ENCODE results near the gene MED26. TPM values are rescaled to one million over a fixed set of nuclear protein-coding genes. Genes with fewer than 3 reads are reported as not detected.

The MED26 gene
- total and polyA plus RNA-seq, 10 of the 15 experiments (the other 5 are each of a cell fraction or from before 2014, with no cell fraction given), result 1.1 to 21.4 (median 9.7) TPM

DNA sequence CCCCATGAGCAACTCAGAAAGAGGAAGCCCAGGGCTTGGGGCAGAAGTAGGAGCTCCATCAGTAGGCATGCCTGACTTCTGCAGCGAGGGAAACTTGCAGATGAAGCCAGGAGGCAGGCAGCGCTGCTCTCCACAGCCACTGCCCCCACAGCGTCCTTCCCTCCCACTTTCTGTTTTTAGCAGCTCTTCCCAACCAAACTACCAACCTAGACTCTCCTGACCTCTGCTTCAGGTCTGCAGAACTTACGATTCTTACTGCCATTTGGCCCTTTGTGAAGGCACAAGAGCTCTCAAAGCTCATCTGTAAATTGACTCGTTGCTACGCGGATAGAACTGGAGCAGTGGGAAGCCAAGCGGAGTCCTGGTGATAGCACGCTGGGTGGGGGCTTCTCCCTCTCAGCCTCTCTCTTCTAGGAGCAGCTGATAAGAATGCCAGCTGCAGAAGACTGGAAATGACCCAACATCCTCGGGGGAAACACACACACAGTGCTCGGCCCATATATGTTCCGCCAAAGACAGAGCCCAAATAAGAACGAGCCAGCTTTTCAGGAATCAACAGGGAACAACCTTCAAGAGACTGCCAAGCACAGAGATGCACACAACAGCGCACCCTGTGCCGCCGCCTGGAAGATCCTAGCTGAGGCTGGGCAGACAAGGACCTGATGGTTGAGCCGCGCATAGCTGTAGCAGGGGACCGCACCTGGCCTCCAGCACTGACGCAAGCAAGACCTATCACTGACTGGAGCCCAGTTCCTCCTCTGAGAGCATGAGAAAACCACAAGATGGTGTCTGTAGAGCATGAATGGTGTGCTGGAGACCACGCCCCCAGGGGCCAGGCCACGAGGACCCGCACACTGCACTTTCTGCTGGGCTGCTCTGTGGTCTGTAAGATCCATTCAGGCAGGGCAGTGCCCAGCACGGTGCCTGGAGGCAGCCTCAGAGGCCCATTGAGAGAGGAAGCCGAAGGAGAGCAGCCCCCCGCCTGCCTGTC lies 39.9 kb downstream of the MED26 start (continued):
- TF ChIP-seq HCFC1 (IDR thresholded peaks at IDR 0.05; ENCODE audit: low read length) (0 out of 2 replicates have a peak, but pooled peaks have one; percentile 11), IKZF1 (conservative IDR thresholded peaks at IDR 0.05) (peak; percentile 73), IKZF2 (IDR thresholded peaks at IDR 0.05) (peak in 1 of 2 experiments; percentile 50; a peak in 2 of 4 replicates), KDM1A (IDR thresholded peaks at IDR 0.05; ENCODE audit: borderline replicate concordance) (no peak), YBX1 (IDR thresholded peaks at IDR 0.05) (no peak), POLR2A (IDR thresholded peaks at IDR 0.05; ENCODE audit: low read depth, low read length) (peak; percentile 92), SMC3 (IDR thresholded peaks at IDR 0.05; ENCODE audit: borderline replicate concordance, low read length) (0 out of 2 replicates have a peak, but pooled peaks have one; percentile 10), BRCA1 (IDR thresholded peaks at IDR 0.05; ENCODE audit: low read depth, low read length) (no peak), RCOR1 (conservative IDR thresholded peaks at IDR 0.05; ENCODE audit: low read depth, low read length) (no peak), NFIC (IDR thresholded peaks at IDR 0.05; ENCODE audit: low read depth, low read length) (no peak), GABPA (IDR thresholded peaks at IDR 0.05; ENCODE audit: low read depth) (no peak), DPF2 (IDR thresholded peaks at IDR 0.05) (peak; percentile 59; the same call in 1 of the 2 replicates), TCF3 (IDR thresholded peaks at IDR 0.05; ENCODE audit: borderline replicate concordance, insufficient read depth, low read depth, low read length) (peak; percentile 92), TAF1 (IDR thresholded peaks at IDR 0.05; ENCODE audit: borderline replicate concordance, low read depth, low read length) (peak; percentile 90), SP1 (IDR thresholded peaks at IDR 0.05; ENCODE audit: low read depth, low read length) (peak; percentile 18), MYC (IDR thresholded peaks at IDR 0.05; ENCODE audit: insufficient read depth, insufficient read length, insufficient replicate concordance, low read length, severe bottlenecking) (peak; percentile 82), NFYB (IDR thresholded peaks at IDR 0.05; ENCODE audit: insufficient read depth, low read depth, low read length) (peak; percentile 62; the same call in 1 of the 2 replicates), JUNB (IDR thresholded peaks at IDR 0.05) (no peak), CHD1 (IDR thresholded peaks at IDR 0.05; ENCODE audit: low read depth, low read length) (peak; percentile 68; the same call in 1 of the 2 replicates), CBX3 (IDR thresholded peaks at IDR 0.05; ENCODE audit: borderline replicate concordance, low read depth) (no peak), CHD2 (IDR thresholded peaks at IDR 0.05; ENCODE audit: borderline replicate concordance, low read depth, low read length) (no peak), E2F4 (IDR thresholded peaks at IDR 0.05; ENCODE audit: low read depth, low read length) (no peak)
- TF ChIP-seq, protein P1, sequence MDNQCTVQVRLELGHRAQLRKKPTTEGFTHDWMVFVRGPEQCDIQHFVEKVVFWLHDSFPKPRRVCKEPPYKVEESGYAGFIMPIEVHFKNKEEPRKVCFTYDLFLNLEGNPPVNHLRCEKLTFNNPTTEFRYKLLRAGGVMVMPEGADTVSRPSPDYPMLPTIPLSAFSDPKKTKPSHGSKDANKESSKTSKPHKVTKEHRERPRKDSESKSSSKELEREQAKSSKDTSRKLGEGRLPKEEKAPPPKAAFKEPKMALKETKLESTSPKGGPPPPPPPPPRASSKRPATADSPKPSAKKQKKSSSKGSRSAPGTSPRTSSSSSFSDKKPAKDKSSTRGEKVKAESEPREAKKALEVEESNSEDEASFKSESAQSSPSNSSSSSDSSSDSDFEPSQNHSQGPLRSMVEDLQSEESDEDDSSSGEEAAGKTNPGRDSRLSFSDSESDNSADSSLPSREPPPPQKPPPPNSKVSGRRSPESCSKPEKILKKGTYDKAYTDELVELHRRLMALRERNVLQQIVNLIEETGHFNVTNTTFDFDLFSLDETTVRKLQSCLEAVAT (IDR thresholded peaks at IDR 0.05), result peak; percentile 93
- TF ChIP-seq, protein P2, sequence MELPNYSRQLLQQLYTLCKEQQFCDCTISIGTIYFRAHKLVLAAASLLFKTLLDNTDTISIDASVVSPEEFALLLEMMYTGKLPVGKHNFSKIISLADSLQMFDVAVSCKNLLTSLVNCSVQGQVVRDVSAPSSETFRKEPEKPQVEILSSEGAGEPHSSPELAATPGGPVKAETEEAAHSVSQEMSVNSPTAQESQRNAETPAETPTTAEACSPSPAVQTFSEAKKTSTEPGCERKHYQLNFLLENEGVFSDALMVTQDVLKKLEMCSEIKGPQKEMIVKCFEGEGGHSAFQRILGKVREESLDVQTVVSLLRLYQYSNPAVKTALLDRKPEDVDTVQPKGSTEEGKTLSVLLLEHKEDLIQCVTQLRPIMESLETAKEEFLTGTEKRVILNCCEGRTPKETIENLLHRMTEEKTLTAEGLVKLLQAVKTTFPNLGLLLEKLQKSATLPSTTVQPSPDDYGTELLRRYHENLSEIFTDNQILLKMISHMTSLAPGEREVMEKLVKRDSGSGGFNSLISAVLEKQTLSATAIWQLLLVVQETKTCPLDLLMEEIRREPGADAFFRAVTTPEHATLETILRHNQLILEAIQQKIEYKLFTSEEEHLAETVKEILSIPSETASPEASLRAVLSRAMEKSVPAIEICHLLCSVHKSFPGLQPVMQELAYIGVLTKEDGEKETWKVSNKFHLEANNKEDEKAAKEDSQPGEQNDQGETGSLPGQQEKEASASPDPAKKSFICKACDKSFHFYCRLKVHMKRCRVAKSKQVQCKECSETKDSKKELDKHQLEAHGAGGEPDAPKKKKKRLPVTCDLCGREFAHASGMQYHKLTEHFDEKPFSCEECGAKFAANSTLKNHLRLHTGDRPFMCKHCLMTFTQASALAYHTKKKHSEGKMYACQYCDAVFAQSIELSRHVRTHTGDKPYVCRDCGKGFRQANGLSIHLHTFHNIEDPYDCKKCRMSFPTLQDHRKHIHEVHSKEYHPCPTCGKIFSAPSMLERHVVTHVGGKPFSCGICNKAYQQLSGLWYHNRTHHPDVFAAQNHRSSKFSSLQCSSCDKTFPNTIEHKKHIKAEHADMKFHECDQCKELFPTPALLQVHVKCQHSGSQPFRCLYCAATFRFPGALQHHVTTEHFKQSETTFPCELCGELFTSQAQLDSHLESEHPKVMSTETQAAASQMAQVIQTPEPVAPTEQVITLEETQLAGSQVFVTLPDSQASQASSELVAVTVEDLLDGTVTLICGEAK (IDR thresholded peaks at IDR 0.05; ENCODE audit: borderline replicate concordance), result no peak

Data from GM12878 (cell line).